GM12892 (cell line): ENCODE results near the gene TBRG4.

Source experiments
- POLR2A ChIP-seq: IDR thresholded peaks from 2 replicates; pipeline ENCODE4 v1.6.1; 2011; ENCODE audit warnings: low read depth, low read length, control low read depth
- POLR2AphosphoS5 ChIP-seq: IDR thresholded peaks from 2 replicates; pipeline ENCODE4 v1.6.1; 2011; ENCODE audit warnings: low read depth, low read length, control low read depth
- TAF1 ChIP-seq: IDR thresholded peaks from 2 replicates; pipeline ENCODE4 v1.6.1; 2011; ENCODE audit warnings: low read depth, mild to moderate bottlenecking, control low read depth, low read length, borderline replicate concordance

GRCh38 chr7:45084901-45085618 lies 26.4 kb downstream of the TBRG4 start:
- TF ChIP-seq POLR2A (no peak), POLR2AphosphoS5 (no peak), TAF1 (no peak)
